ENCODE data around the gene ENO2.

The ENO2 gene

DNA sequence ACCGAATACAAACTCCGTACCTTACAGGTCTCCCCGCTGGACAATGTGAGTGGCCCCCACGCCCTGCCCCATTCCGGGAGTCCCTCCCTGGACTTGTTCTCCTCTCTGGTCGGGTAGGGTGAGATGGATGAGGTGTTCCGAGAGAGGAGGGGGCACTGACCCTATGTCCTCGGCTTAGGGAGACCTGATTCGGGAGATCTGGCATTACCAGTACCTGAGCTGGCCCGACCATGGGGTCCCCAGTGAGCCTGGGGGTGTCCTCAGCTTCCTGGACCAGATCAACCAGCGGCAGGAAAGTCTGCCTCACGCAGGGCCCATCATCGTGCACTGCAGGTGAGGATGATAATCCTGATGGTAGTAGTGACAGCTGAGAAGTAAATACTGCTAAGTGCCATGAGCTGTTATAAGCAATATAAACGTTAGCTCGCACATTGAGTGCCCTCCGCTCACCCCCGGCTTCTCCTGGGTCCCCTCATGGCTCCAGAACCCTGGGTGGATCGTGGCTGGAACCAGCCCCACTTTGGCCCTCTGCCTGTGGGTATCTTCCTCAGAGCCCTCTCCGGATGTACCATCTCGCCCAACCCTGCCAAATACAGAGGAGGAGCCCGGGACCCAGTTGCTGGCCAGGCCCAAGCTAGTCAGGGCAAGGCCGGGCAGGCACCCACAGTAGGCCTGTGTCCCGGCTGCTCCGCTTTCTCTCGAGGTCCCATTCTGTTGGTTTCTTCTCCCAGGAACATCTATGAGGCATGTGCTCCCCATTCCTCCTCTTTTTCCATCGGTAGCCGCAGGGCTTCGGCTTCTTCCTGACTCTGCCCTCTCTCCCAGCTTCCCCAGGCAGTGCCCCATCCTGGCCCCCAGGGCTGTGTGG, 43.6 kb downstream of the ENO2 start:
- TF ChIP-seq CTCF (IDR thresholded peaks at IDR 0.05; ENCODE audit: control insufficient read depth, insufficient read depth, low read depth, low read length, missing control alignments): no peak
- H3K4me3 ChIP-seq (ENCODE audit: control insufficient read depth, low read depth, low read length): no peak overlapping the region
- no peak for DNase-seq (ENCODE audit: low read depth)

GRCh38 chr12:6958609-6959057, 44.3 kb downstream of the ENO2 start:
- DNase-seq (ENCODE audit: low read depth): no peak
- TF ChIP-seq CTCF (IDR thresholded peaks at IDR 0.05; ENCODE audit: control insufficient read depth, insufficient read depth, low read depth, low read length, missing control alignments): no peak
- H3K4me3 ChIP-seq (ENCODE audit: control insufficient read depth, low read depth, low read length): no peak overlapping the region

GRCh38 chr12:6959058-6959804, 44.9 kb downstream of the ENO2 start:
- H3K4me3 ChIP-seq (ENCODE audit: control insufficient read depth, low read depth, low read length): no peak overlapping the region
- TF ChIP-seq CTCF (IDR thresholded peaks at IDR 0.05; ENCODE audit: control insufficient read depth, insufficient read depth, low read depth, low read length, missing control alignments): no peak
- DNase-seq (ENCODE audit: low read depth): no peak

- TF ChIP-seq CTCF (IDR thresholded peaks at IDR 0.05; ENCODE audit: control insufficient read depth, insufficient read depth, low read depth, low read length, missing control alignments): no peak
- DNase-seq (ENCODE audit: low read depth): no peak
- no peak overlapping the region for H3K4me3 ChIP-seq (ENCODE audit: control insufficient read depth, low read depth, low read length)
Observed at GRCh38 chr12:6959805-6960592, 45.6 kb downstream of the ENO2 start.

DNA sequence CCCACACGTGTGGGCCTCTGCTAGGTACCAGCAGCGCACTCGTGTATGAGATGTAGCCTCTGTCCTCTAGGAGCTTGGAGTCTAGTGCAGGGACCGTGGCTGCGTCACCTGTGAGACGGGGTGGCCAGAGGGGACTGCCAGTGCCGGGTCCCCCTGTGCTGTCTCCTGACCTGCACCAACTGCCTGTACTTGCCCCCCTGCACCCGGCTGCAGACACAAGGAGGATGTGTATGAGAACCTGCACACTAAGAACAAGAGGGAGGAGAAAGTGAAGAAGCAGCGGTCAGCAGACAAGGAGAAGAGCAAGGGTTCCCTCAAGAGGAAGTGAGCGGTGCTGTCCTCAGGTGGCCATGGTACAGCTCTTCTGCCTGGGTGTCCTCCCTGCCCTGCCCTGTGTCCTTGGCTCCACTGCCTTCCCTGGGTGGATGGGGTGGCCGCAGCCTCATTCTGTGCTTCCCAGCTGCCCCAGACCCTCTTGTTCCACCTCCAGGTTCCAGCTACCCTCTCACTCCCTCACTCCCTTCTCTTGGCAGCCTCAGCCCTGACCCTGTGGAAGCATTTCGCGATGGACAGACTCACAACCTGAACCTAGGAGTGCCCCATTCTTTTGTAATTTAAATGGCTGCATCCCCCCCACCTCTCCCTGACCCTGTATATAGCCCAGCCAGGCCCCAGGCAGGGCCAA, 46.4 kb downstream of the ENO2 start:
- no peak for DNase-seq (ENCODE audit: low read depth)
- no peak overlapping the region for H3K4me3 ChIP-seq (ENCODE audit: control insufficient read depth, low read depth, low read length)
- TF ChIP-seq CTCF (IDR thresholded peaks at IDR 0.05; ENCODE audit: control insufficient read depth, insufficient read depth, low read depth, low read length, missing control alignments): peak; percentile 29

DNA sequence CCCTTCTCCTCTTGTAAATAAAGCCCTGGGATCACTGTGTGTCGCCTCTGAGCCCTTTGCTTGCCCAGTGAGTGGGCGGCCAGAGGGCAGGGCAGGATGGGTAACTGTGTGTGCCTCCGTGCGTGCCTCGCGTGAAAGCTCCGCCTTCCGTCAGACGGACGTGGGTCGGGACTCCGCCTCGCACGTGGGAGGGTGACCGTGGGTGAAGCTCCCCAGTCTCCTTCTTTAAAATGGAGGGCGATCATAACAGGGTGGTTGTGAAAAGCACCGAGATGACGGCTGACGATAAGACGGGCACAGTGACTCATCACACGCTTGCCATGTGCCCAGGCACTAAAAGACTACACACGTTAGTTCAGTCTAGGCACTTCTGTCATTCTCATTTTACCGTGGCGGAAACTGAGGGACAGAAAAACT, 46.9 kb downstream of the ENO2 start:
- no peak for TF ChIP-seq CTCF (IDR thresholded peaks at IDR 0.05; ENCODE audit: control insufficient read depth, insufficient read depth, low read depth, low read length, missing control alignments)
- no peak overlapping the region for H3K4me3 ChIP-seq (ENCODE audit: control insufficient read depth, low read depth, low read length)
- no peak for DNase-seq (ENCODE audit: low read depth)

Data from AG09309 (cell line).